Astrocyte (in vitro differentiated cells and primary cell): ENCODE results near the gene C5AR1.

Experiments used
- EZH2 ChIP-seq: IDR thresholded peaks from 2 replicates; pipeline ENCODE4 v1.6.1; 2012; ENCODE audit warnings: mild to moderate bottlenecking, low read length, inconsistent platforms; ENCODE audit not compliant: insufficient read depth
- TF ChIP-seq, protein P1 (sequence below): IDR thresholded peaks from 2 replicates; pipeline ENCODE4 v1.5.1; 2011; ENCODE audit warnings: low read depth, mild to moderate bottlenecking, inconsistent platforms, low read length, moderate library complexity; ENCODE audit not compliant: insufficient read depth

DNA sequence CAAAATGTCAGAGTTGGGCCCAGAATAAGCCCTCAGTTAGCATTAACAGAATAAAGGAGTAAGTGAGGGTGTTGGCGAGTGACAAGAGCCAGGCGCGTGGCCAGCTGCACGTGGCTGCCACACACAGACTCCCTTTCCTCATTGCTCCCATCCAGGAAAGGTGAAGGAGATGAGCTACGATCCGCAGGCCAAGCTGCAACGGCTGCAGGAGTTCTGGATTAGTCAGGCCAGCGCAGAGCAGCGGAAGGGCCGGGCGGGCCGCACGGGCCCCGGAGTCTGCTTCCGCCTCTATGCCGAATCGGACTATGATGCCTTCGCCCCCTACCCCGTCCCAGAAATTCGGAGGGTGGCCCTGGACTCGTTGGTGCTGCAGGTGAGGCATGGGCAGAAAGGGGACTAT, 52.7 kb downstream of the C5AR1 start:
- TF ChIP-seq, protein P1, sequence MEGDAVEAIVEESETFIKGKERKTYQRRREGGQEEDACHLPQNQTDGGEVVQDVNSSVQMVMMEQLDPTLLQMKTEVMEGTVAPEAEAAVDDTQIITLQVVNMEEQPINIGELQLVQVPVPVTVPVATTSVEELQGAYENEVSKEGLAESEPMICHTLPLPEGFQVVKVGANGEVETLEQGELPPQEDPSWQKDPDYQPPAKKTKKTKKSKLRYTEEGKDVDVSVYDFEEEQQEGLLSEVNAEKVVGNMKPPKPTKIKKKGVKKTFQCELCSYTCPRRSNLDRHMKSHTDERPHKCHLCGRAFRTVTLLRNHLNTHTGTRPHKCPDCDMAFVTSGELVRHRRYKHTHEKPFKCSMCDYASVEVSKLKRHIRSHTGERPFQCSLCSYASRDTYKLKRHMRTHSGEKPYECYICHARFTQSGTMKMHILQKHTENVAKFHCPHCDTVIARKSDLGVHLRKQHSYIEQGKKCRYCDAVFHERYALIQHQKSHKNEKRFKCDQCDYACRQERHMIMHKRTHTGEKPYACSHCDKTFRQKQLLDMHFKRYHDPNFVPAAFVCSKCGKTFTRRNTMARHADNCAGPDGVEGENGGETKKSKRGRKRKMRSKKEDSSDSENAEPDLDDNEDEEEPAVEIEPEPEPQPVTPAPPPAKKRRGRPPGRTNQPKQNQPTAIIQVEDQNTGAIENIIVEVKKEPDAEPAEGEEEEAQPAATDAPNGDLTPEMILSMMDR: no peak
- no peak for TF ChIP-seq EZH2
